Immature natural killer cell (primary cell): ENCODE measurements around the gene CSMD2. TPM values are rescaled to one million over a fixed set of nuclear protein-coding genes. Genes with fewer than 3 reads are reported as not detected.

ENCODE experiments used
- DNase-seq, 3 donors: peaks; one replicate each; pipeline ENCODE4 v3.0.0; 2022; ENCODE audit warnings: mixed read lengths in 1 of 3
- H3K27ac Mint-ChIP-seq, 6 donors: one replicate each; pipeline ENCODE4 v1.8.0; 2020; ENCODE audit warnings: mixed read lengths in 6 of 6, mild to moderate bottlenecking in 5 of 6, inconsistent platforms in 4 of 6, moderate library complexity in 3 of 6
- H3K27me3 Mint-ChIP-seq, 3 donors: one replicate each; pipeline ENCODE4 v1.8.0; 2020 to 2021; ENCODE audit warnings: low read depth in 3 of 3, mild to moderate bottlenecking in 3 of 3, mixed read lengths in 3 of 3, moderate library complexity in 3 of 3, inconsistent platforms in 1 of 3
- H3K36me3 Mint-ChIP-seq, 3 donors: one replicate each; pipeline ENCODE4 v1.8.0; 2020; ENCODE audit warnings: mixed read lengths in 3 of 3, inconsistent platforms in 2 of 3, mild to moderate bottlenecking in 2 of 3
- H3K4me1 Mint-ChIP-seq, 2 donors: one replicate each; pipeline ENCODE4 v1.8.0; 2020; ENCODE audit warnings: inconsistent platforms in 2 of 2, mild to moderate bottlenecking in 2 of 2, mixed read lengths in 2 of 2, moderate library complexity in 1 of 2
- H3K4me3 Mint-ChIP-seq, 5 donors: one replicate each; pipeline ENCODE4 v1.8.0; 2020; ENCODE audit warnings: mild to moderate bottlenecking in 5 of 5, mixed read lengths in 5 of 5, inconsistent platforms in 3 of 5, moderate library complexity in 3 of 5
- H3K9me3 Mint-ChIP-seq, 6 donors: one replicate each; pipeline ENCODE4 v1.8.0; 2020; ENCODE audit warnings: mild to moderate bottlenecking in 6 of 6, mixed read lengths in 6 of 6, inconsistent platforms in 4 of 6, moderate library complexity in 3 of 6
- polyA plus RNA-seq, 3 donors: library from polyadenylated mRNA; unstranded; fragments of 300-500 nt; fragmentation: Illumina TruSeq; gene quantifications; one replicate each; pipeline ENCODE4 v1.2.3, GENCODE V29; 2021

The CSMD2 gene
- polyA plus RNA-seq, 3 donors from 2014 or later, result not detected

DNA sequence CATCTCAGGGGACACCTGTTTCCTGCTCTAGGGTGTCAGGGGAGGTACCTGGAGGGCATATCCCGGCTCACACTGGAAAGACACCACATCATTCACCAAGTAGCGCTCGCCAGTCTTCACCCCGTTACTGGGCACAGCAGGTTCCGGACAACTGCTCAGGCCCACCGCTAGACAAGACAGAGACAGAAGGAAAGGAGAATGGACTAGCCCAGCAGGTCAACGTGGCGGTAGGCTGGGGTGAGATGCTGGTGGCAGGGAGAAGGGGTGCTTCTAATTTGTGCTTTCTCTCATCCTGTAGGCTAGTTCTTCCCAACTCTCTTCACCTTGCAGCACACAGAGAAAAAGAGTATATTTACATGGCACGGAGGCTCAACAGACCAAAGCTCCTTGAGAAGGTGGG, 547.6 kb downstream of the CSMD2 start:
- Mint-ChIP-seq H3K9me3 (no peaks in the 10 kb centered on the region), H3K27me3 (peaks cover 5 to 19% (median 19%) of the 10 kb centered on the region in 3 donors), H3K36me3 (no peaks in the 10 kb centered on the region), H3K4me3 (no peak overlapping the region), H3K4me1 (no peaks in the 10 kb centered on the region), H3K27ac (no peak overlapping the region)
- DNase-seq, result no peak

DNA sequence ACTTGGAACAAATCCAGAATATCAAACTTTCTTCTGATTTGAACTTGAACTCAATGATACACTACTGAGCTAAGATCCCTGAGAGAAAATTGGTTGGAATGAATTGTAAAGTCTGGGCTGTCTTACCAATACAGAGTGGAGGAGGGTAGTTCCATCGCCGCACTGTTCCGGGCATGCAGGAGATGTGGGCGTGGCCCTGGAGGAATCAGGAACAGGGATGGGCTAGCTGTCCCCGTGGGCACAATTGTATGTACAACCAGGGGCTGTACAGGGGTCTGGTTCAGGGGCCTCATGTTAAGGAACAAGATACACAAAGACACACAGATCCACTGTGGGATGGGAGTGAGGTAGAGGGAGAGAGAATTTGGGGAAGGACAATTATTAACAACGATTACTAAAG, 548.2 kb downstream of the CSMD2 start:
- H3K9me3 Mint-ChIP-seq, result no peaks in the 10 kb centered on the region
- no peak overlapping the region for H3K27ac Mint-ChIP-seq
- no peaks in the 10 kb centered on the region for H3K4me1 Mint-ChIP-seq
- H3K4me3 Mint-ChIP-seq, result no peak overlapping the region
- peaks cover 5 to 19% (median 18%) of the 10 kb centered on the region in 3 donors for H3K27me3 Mint-ChIP-seq
- no peaks in the 10 kb centered on the region for H3K36me3 Mint-ChIP-seq
- no peak for DNase-seq

DNA sequence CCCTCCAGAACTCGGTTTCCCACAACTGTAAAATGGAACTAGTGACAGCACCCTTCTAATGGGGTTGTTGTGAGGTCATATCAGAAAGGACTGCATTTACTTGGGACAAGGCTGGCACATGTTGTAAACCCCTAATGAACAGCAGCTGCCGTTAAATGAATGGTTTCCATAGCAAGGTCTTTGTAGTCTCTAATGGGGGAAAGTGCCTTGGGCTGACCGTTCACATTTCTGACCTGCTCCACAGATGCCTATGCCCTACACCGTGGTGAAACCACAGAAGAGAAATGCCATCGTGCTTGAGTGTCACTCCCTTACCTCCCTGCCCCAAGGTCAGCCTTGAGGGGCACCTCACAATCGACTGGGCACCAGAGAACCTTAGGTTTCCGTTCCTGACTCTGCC, 549.5 kb downstream of the CSMD2 start:
- DNase-seq, result no peak
- no peak overlapping the region for H3K27ac Mint-ChIP-seq
- H3K36me3 Mint-ChIP-seq, result no peaks in the 10 kb centered on the region
- H3K9me3 Mint-ChIP-seq, result no peaks in the 10 kb centered on the region
- H3K4me1 Mint-ChIP-seq, result no peaks in the 10 kb centered on the region
- H3K4me3 Mint-ChIP-seq, result no peak overlapping the region
- peaks cover 5 to 19% (median 18%) of the 10 kb centered on the region in 3 donors for H3K27me3 Mint-ChIP-seq

DNA sequence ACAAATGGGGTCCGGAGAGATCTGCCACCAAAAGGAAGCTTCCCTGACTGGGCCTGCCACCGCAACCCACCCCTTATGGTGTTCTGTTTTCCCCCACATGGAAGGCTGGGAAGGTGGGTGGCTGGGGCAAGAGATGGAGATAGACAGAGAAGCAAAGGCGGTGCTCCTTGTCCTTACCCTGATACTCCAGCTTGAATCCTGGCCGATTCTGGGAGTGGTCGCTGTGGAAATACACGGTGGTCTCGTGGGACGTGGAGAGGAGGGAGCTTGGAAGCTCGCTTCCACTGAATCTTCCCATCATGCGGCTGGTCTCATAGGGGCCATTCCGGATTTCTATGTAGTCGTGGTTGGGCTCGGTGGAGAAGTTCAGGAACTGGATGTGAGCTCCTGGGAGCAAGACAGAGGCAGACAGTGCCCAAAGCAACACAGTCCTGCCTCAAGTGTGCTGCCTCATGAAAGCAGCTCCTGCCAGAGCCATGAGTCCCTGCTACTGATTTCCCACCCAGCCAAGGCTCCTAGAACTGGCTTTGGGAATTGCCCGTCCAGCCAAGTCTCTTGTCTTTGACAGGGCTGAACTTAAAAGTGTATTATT, 554.1 kb downstream of the CSMD2 start:
- Mint-ChIP-seq H3K9me3 (no peaks in the 10 kb centered on the region), H3K4me1 (no peaks in the 10 kb centered on the region), H3K4me3 (no peak overlapping the region), H3K36me3 (no peaks in the 10 kb centered on the region), H3K27ac (no peak overlapping the region), H3K27me3 (peaks cover 0 to 15% (median 10%) of the 10 kb centered on the region in 3 donors)
- no peak for DNase-seq

DNA sequence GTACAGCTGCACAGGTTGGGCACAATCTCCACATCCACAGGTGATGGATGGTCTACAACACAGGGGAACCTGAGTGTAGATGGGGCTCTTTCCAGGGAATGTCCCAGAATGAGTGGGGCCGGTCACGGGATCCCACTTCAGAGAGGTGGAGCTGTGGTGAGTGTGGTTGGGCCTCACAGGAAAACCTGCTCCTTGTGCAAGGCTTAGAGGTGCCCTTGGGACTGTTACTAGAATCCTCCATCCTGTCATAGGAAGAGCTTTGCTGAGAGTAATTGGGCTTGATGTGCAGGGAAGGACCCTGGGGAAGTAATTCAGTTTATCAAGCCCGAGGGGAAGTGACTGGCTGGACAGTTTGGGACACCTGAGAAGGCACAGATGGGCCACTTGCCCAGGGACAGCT, 554.6 kb downstream of the CSMD2 start:
- Mint-ChIP-seq H3K27me3 (peaks cover 0 to 15% (median 12%) of the 10 kb centered on the region in 3 donors), H3K9me3 (no peaks in the 10 kb centered on the region), H3K4me1 (no peaks in the 10 kb centered on the region), H3K27ac (no peak overlapping the region), H3K4me3 (no peak overlapping the region), H3K36me3 (no peaks in the 10 kb centered on the region)
- DNase-seq, result no peak

DNA sequence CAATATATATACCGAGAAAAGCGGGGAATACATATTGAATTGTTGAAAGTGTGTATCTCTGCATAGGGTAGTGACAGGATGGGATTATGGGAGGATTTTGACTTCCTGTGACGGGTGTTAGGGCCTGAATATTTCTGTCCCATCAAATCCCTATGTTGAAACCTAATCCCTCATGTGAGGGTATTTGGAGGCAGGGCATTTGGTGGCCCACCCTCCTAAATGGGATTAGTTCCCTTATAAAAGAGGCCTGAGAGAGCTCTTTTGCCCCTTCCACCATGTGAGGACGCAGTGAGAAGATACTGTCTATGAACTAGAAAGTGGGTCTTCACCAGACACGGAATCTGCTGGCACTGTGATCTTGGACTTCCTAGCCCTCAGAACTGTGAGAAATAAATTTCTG, 555.3 kb downstream of the CSMD2 start:
- H3K4me3 Mint-ChIP-seq, result no peak overlapping the region
- peaks cover 0 to 15% (median 9%) of the 10 kb centered on the region in 3 donors for H3K27me3 Mint-ChIP-seq

DNA sequence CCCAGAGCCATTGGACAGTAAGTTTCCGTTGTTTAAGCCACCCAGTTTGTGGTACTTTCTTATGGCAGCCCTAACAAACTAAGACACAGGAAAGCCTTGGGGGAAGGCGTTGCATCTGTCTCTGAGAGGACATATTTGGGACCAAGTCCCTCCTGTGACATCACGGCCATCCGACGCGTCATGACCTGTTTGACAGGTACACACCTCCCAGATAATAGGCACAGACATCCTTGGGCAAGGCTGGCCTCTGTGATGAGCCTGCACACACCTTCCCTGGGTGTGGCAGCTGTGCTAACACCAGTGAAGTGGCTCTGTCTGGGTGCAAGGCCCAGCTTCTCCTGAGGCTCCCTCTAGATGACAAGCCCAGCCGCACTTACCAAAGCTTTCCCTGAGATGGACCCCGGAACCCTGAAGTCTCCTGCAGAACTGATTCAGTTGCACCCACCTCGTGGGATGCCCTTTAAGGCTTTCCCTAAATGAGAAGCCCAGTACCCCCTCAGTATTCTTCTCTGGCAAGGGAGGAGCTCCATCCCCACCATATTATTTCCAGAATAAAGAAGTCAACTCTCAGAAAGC, 556.1 kb downstream of the CSMD2 start:
- no peaks in the 10 kb centered on the region for H3K36me3 Mint-ChIP-seq
- no peak overlapping the region for H3K27ac Mint-ChIP-seq
- no peaks in the 10 kb centered on the region for H3K9me3 Mint-ChIP-seq
- no peak for DNase-seq
- no peaks in the 10 kb centered on the region for H3K4me1 Mint-ChIP-seq
- no peak overlapping the region for H3K4me3 Mint-ChIP-seq
- peaks cover 0 to 13% (median 9%) of the 10 kb centered on the region in 3 donors for H3K27me3 Mint-ChIP-seq

More for the DNA sequence above, 555.3 kb downstream of the CSMD2 start:
- DNase-seq, result no peak
- Mint-ChIP-seq H3K9me3 (no peaks in the 10 kb centered on the region), H3K36me3 (no peaks in the 10 kb centered on the region), H3K27ac (no peak overlapping the region), H3K4me1 (no peaks in the 10 kb centered on the region)

DNA sequence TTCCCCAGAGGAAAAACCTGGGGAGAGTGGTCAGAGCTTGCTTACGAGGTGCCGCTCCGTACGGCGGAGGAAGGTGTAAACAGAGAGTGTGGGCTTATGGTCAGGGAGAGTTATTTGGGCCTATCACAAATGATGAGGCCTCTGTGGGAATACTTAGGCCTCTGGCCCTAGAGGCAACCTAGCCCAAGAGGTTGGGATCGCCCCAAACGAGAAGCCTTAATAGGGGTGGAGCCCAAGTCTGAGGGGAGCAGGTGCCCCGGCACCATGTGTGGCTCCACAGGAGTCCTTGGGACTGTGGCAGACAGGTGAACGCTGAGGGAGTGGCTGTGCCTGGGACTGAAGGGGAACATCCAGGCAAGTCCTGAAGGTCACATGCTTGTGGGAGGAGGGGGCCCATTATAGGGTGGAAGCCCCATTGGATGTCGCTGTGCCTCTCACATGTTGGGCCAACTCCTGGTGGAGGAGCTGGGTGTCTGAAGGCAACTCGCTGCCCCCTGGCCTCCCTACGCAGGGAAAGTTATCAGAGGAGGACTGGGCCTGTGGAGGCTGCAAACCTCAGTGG, 557.5 kb downstream of the CSMD2 start:
- no peak overlapping the region for H3K4me3 Mint-ChIP-seq
- H3K36me3 Mint-ChIP-seq, result no peaks in the 10 kb centered on the region
- H3K4me1 Mint-ChIP-seq, result no peaks in the 10 kb centered on the region
- H3K9me3 Mint-ChIP-seq, result no peaks in the 10 kb centered on the region
- H3K27ac Mint-ChIP-seq, result no peak overlapping the region
- peaks cover 0 to 7% (median 3%) of the 10 kb centered on the region in 3 donors for H3K27me3 Mint-ChIP-seq
- no peak for DNase-seq

DNA sequence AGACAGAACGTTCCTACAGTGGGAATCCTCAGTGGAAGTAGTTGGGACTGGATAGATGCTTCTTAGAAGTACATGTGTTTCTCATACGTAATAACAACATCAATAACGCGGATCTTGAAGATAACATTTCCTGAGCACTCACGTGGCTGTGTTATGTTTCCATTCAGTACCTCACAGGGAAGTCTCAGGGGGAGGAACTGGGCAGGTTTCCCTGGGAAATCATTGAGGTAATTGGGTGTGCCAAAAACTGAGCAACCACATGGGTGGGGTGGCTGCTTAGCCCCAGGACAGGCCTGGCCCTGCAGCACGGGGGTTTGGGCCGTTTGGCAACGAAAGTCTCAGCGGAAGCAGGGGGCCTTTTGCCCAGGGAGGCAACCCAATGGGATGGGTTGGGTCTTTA, 558.8 kb downstream of the CSMD2 start:
- H3K4me1 Mint-ChIP-seq, result no peaks in the 10 kb centered on the region
- no peak for DNase-seq
- no peak overlapping the region for H3K4me3 Mint-ChIP-seq
- H3K27ac Mint-ChIP-seq, result no peak overlapping the region
- peaks cover 0 to 7% (median 7%) of the 10 kb centered on the region in 3 donors for H3K27me3 Mint-ChIP-seq
- H3K9me3 Mint-ChIP-seq, result no peaks in the 10 kb centered on the region
- H3K36me3 Mint-ChIP-seq, result no peaks in the 10 kb centered on the region

DNA sequence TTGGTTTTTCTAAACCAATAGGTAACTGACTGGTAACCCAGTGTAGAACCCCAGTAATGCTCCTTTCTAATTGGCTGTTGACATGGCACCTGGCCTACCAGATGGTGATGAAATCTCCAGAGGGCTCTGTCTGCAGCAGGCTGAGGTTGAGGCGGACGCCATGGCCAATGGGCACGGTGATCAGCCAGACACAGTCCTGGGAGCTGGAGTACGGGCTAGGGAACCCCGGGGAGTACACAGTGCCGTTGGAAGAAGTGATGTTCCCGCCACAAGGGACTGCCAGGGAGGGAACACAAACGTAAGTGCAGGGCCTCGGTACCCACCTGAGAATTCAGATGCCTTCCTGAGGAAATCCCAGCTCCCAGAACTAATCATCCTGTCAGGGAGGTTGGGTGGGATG, 562.8 kb downstream of the CSMD2 start:
- no peaks in the 10 kb centered on the region for H3K4me1 Mint-ChIP-seq
- no peaks in the 10 kb centered on the region for H3K9me3 Mint-ChIP-seq
- H3K36me3 Mint-ChIP-seq, result no peaks in the 10 kb centered on the region
- no peak overlapping the region for H3K4me3 Mint-ChIP-seq
- no peak overlapping the region for H3K27ac Mint-ChIP-seq
- H3K27me3 Mint-ChIP-seq, result peaks cover 0 to 7% (median 4%) of the 10 kb centered on the region in 3 donors
- DNase-seq, result no peak

DNA sequence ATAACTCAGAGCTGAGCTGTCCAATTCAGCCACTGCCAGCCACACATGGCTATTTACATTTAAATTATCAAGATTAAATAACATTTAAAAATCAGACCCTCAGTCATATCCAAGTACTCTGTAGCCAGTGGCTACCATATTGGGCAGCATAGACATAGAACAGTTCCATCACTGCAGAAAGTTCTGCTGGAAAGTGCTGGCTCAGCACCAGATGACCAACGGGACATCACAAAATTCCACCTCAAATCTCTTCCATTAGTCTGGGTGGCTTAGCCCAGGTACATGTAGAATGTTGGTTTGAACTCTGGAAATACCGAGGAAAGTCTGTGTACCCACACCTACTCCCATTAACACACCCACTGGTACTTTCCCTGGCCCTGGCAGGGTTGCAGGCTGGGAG, 563.3 kb downstream of the CSMD2 start:
- DNase-seq, result no peak
- H3K4me3 Mint-ChIP-seq, result no peak overlapping the region
- H3K27ac Mint-ChIP-seq, result no peak overlapping the region
- no peaks in the 10 kb centered on the region for H3K4me1 Mint-ChIP-seq
- H3K36me3 Mint-ChIP-seq, result no peaks in the 10 kb centered on the region
- no peaks in the 10 kb centered on the region for H3K9me3 Mint-ChIP-seq
- H3K27me3 Mint-ChIP-seq, result peaks cover 0 to 9% (median 4%) of the 10 kb centered on the region in 3 donors

DNA sequence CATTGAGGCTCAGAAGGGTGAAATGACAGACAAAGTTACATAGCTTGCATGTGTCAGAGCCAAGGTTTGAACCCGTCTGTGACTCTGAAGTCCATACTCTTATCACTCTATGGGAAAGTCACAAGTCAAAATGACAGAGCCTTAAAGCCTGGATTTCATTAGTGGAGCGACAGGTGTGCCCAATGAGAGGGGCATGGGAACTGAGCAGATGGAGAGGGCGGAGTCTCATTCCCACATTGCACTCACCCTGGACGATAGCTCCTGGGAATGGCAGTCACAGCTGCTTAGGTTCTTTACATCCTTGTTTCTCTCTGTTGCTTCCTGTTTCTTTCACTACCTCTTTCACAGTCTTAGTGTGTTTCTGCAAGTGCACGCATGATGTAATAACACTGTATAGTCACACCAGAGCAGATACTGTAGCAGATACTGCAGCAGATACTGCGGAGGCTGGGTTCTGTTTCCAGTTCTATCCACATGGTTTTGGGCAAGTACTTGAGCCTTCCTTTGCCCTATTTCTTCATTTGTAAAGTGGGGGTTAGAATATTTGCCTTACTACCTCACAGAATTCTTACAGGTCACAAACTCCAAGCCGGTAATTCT, 565.4 kb downstream of the CSMD2 start:
- Mint-ChIP-seq H3K4me3 (no peak overlapping the region), H3K9me3 (no peaks in the 10 kb centered on the region), H3K36me3 (no peaks in the 10 kb centered on the region), H3K27ac (no peak overlapping the region), H3K27me3 (peaks cover 2 to 6% (median 4%) of the 10 kb centered on the region in 3 donors), H3K4me1 (no peaks in the 10 kb centered on the region)
- no peak for DNase-seq

DNA sequence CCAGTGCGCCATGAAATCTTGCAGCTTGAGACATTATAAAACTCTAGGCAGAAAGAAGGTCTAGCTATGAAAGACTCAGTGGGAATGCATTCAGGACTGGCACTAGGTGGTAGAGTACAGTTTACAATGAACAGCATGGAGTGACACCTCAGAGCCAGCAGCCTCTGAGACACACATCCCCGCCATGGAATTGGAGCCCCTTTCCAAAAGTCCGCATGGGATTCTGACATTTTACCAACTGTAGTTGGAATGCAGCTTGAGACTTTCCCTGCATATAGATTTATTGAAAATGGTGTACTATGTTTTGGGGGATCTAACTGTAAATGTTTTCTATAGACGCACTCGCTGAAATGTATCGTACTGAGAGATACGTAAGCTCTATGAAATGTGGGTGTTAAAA, 576.3 kb downstream of the CSMD2 start:
- no peak for DNase-seq
- Mint-ChIP-seq H3K4me1 (no peaks in the 10 kb centered on the region), H3K4me3 (no peak overlapping the region), H3K9me3 (no peaks in the 10 kb centered on the region), H3K36me3 (no peaks in the 10 kb centered on the region), H3K27me3 (peaks cover 0 to 7% (median 7%) of the 10 kb centered on the region in 3 donors), H3K27ac (no peak overlapping the region)

DNA sequence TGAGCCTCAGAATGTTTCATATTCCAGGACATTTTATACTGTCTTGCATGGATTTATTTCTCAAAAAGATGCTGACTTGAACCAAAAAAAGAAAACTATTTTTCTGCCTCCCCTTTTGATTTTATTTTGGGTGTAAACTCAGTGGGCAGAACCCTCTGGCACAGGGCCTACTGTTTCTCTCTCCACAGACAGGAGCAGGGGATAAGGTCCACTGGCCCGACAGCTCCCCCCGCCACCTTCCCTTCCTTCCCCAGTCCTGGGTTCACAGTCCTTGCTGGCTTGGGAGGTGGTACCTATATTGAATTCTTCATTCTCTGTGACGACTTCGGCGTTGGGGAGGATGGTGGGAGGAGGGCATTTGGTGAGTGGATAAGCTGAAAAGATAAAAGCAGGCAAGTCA, 578.2 kb downstream of the CSMD2 start:
- no peak overlapping the region for H3K4me3 Mint-ChIP-seq
- no peak overlapping the region for H3K27ac Mint-ChIP-seq
- H3K27me3 Mint-ChIP-seq, result peaks cover 0 to 7% (median 5%) of the 10 kb centered on the region in 3 donors
- DNase-seq, result no peak
- H3K9me3 Mint-ChIP-seq, result no peaks in the 10 kb centered on the region
- H3K4me1 Mint-ChIP-seq, result no peaks in the 10 kb centered on the region
- no peaks in the 10 kb centered on the region for H3K36me3 Mint-ChIP-seq
